Spinal cord (tissue), 10 donors: Measurements from ENCODE around the gene FLCN. TPM values are rescaled to one million over a fixed set of nuclear protein-coding genes. Genes with fewer than 3 reads are reported as not detected.

Source experiments
- DNase-seq, 6 donors: peaks; one replicate each; pipeline versions ENCODE4 v3.0.0 to v3.0.0-alpha.2; 2013 to 2015; ENCODE audit warnings: low spot score in 6 of 6, low read depth in 4 of 6
- H3K27ac ChIP-seq: one replicate; pipeline ENCODE4 v1.5.1; 2013; ENCODE audit warnings: low read depth, low read length, control low read depth
- H3K27me3 ChIP-seq: one replicate; pipeline ENCODE4 v1.6.1; 2013; ENCODE audit warnings: low read length; ENCODE audit not compliant: control insufficient read depth, insufficient read depth
- H3K36me3 ChIP-seq: one replicate; pipeline ENCODE4 v1.6.1; 2013; ENCODE audit warnings: low read length; ENCODE audit not compliant: control insufficient read depth, insufficient read depth
- H3K4me1 ChIP-seq: one replicate; pipeline ENCODE4 v1.6.1; 2013; ENCODE audit warnings: low read length; ENCODE audit not compliant: control insufficient read depth, insufficient read depth
- H3K4me3 ChIP-seq: one replicate; pipeline ENCODE4 v1.5.1; 2013; ENCODE audit warnings: low read depth, low read length, control low read depth
- H3K9me3 ChIP-seq: one replicate; pipeline ENCODE4 v1.6.1; 2013; ENCODE audit warnings: low read length; ENCODE audit not compliant: control insufficient read depth, insufficient read depth
- whole genome bisulfite sequencing: methylation state at CpG from one replicate; pipeline ENCODE4 v1.1.5; 2013; ENCODE audit warnings: missing lambda C conversion rate; ENCODE audit not compliant: insufficient coverage; 5-methylcytosine and 5-hydroxymethylcytosine counted together
- polyA plus RNA-seq, 2 donors: library from polyadenylated mRNA; unstranded; fragments of 120-200 nt; gene quantifications; one replicate each; pipeline ENCODE4 v1.2.1, GENCODE V29; 2013; ENCODE audit not compliant: insufficient read length in 2 of 2
- total RNA-seq, 2 donors: library from RNA; depleted of rRNA in 1 of 2; stranded (reverse); fragments of 120-200 nt in 1 of 2; fragments of >200 nt in 1 of 2; gene quantifications; one replicate each; pipeline versions ENCODE4 v1.2.3 to v1.2.4, GENCODE V29; 2013 to 2014
- donor health status: healthy.

The FLCN gene
- total and polyA plus RNA-seq, 4 donors: 32.7 to 77.3 (median 47.6) TPM

GRCh38 chr17:17241656-17242055 lies 4.7 kb upstream of the FLCN start:
- no peak for DNase-seq
- Histone ChIP-seq H3K9me3 (no peaks in the 10 kb centered on the region), H3K4me3 (no peak overlapping the region), H3K4me1 (peaks cover 9% of the 10 kb centered on the region), H3K27me3 (no peaks in the 10 kb centered on the region), H3K27ac (no peak overlapping the region), H3K36me3 (peaks cover 7% of the 10 kb centered on the region)
- WGBS: 86% methylated on average over 10 of the region's 10 CpGs

- DNase-seq: no peak
- H3K27ac ChIP-seq: no peak overlapping the region
- H3K27me3 ChIP-seq: no peaks in the 10 kb centered on the region
- H3K4me3 ChIP-seq: no peak overlapping the region
- H3K36me3 ChIP-seq: peaks cover 3% of the 10 kb centered on the region
- no peaks in the 10 kb centered on the region for H3K9me3 ChIP-seq
- H3K4me1 ChIP-seq: peaks cover 24% of the 10 kb centered on the region
- WGBS: no CpG with 5 or more reads among the region's 1 CpG
Observed at GRCh38 chr17:17239832-17240231, 2.9 kb upstream of the FLCN start.

DNA sequence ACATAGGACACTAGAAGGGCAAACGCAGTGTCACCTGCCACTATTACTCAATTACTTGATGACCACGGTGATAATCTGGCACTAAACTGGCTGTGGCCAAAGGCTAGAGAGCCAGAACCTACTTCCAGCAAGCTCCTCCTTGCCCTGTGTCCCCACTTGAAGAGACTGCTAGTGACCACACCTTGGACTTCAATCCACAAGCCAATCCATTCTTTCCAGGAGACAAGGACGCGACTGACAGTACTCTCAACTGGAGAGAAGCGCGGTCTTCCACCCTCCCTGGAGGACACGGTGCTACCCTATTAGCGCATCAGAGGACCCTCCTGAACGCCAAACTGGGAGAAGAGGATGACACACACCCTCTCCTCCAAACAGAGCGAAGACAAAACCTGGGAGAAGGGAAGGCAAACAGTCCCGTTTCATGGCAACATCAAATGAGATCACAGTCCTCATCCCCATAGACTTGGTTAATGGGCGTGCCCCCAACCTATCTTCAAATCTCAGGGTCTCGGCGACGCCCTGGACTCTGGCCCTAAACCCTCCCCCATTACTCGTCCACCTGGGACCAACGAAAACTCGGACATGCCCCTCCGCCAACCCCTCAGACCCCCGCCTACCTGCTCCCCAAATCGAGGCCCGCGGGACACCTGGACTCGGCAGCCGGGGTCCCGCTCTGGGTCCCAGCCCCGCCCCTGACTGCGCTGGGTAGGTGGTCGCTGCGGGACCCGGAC lies 508 bp downstream of the FLCN start:
- H3K4me1 ChIP-seq: peaks cover 27% of the 10 kb centered on the region

GRCh38 chr17:17235212-17236174 lies 1.5 kb downstream of the FLCN start:
- Histone ChIP-seq H3K9me3 (no peaks in the 10 kb centered on the region), H3K27ac (peak overlapping the region; percentile 37), H3K4me1 (peaks cover 28% of the 10 kb centered on the region), H3K4me3 (peak overlapping the region; percentile 87), H3K36me3 (peaks cover 22% of the 10 kb centered on the region), H3K27me3 (no peaks in the 10 kb centered on the region)
- WGBS: 53% methylated on average over 14 of the region's 19 CpGs
- DNase-seq: peak in 1 of 6 donors; percentile 44

More for the DNA sequence above, 508 bp downstream of the FLCN start:
- no peaks in the 10 kb centered on the region for H3K9me3 ChIP-seq
- H3K27ac ChIP-seq: peak overlapping the region; percentile 95
- peaks cover 13% of the 10 kb centered on the region for H3K36me3 ChIP-seq
- H3K27me3 ChIP-seq: no peaks in the 10 kb centered on the region
- H3K4me3 ChIP-seq: peak overlapping the region; percentile 87
- WGBS: 1% methylated on average over 30 of the region's 31 CpGs
- peak in 3 of 6 donors; percentile 24 to 46 (median 38) for DNase-seq

- H3K27ac ChIP-seq: no peak overlapping the region
- H3K4me3 ChIP-seq: no peak overlapping the region
- DNase-seq: no peak
- no peaks in the 10 kb centered on the region for H3K27me3 ChIP-seq
- no peaks in the 10 kb centered on the region for H3K9me3 ChIP-seq
- 89% methylated on average over 11 of the region's 11 CpGs for WGBS
- peaks cover 55% of the 10 kb centered on the region for H3K36me3 ChIP-seq
- peaks cover 26% of the 10 kb centered on the region for H3K4me1 ChIP-seq
Observed at GRCh38 chr17:17232303-17232621, 4.7 kb downstream of the FLCN start.

DNA sequence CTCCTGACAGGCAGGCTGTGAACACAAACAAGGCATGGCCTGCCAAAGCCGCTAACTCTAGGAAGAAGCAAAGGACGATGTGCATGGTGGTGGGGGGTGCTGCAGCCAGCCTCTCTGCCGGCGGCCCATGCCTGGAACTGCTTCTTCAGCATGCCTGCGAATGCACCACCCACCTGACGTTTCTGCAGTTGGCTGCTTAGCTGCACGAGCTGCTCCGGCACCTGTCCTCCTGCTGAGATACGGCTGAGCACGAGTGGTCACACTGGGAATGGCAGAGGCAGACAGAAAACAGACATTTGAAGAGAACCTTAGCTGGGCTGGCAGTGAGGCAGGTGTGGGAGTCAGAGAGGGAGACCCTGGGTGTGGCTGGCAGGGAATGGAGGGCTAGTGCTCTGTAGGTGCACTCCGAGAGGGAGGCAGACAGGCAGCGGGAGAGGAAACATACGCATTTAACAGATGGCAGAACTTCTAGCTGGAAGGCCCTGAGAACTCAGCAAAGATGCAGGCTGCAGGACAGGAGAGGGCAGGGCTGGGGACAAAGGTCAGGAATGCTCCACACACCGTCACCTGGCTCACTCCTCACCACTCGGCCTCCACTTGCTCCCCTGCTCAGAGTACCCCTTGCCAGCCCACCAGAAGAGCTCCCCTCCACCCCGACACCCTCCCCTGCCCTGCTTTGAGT lies 5.2 kb downstream of the FLCN start:
- Histone ChIP-seq H3K27me3 (no peaks in the 10 kb centered on the region), H3K4me3 (no peak overlapping the region), H3K9me3 (no peaks in the 10 kb centered on the region), H3K36me3 (peaks cover 60% of the 10 kb centered on the region), H3K27ac (no peak overlapping the region), H3K4me1 (peaks cover 26% of the 10 kb centered on the region)
- DNase-seq: peak in 1 of 6 donors; percentile 37
- WGBS: 82% methylated on average over 16 of the region's 16 CpGs

GRCh38 chr17:17229416-17230384 lies 7.3 kb downstream of the FLCN start:
- no peak for DNase-seq
- peaks cover 11% of the 10 kb centered on the region for H3K4me1 ChIP-seq
- H3K27ac ChIP-seq: no peak overlapping the region
- no peak overlapping the region for H3K4me3 ChIP-seq
- H3K36me3 ChIP-seq: peaks cover 77% of the 10 kb centered on the region
- H3K27me3 ChIP-seq: no peaks in the 10 kb centered on the region
- H3K9me3 ChIP-seq: no peaks in the 10 kb centered on the region
- 85% methylated on average over 18 of the region's 26 CpGs for WGBS

- no peak for DNase-seq
- 93% methylated on average over 17 of the region's 17 CpGs for WGBS
- no peaks in the 10 kb centered on the region for H3K27me3 ChIP-seq
- no peak overlapping the region for H3K27ac ChIP-seq
- peaks cover 87% of the 10 kb centered on the region for H3K36me3 ChIP-seq
- H3K4me3 ChIP-seq: no peak overlapping the region
- H3K9me3 ChIP-seq: no peaks in the 10 kb centered on the region
- H3K4me1 ChIP-seq: peaks cover 11% of the 10 kb centered on the region
Observed at GRCh38 chr17:17228521-17229279, 8.3 kb downstream of the FLCN start.
